ENCODE results near the gene C1orf115. TPM values are rescaled to one million over a fixed set of nuclear protein-coding genes. Genes with fewer than 3 reads are reported as not detected.
A peak's percentile ranks its signal among the peaks of the same experiment; 100 is the strongest.

The C1orf115 gene
- total RNA-seq, 1 donor from 2014 or later = 30.5 TPM

DNA sequence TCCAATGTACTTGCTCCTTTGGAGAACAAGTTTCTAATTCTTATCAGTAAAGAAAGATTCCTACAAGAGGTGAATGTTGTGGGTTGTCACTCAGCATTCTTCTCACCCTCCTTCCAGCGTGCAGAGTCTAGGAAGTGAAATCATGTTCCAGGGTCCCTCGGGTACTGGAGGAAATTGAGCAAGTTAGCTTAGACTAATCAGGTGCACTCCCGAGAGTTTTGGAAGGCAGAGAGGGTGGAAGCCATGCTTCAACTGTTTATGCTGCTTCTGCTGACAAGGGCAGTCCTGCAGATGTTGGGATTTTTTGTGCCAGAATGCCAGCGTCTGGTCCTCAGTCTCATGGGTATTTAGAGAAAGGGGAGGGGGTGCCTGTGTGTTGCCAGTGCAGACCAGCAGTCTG is 5.3 kb upstream of the C1orf115 start:
- Mint-ChIP-seq H3K4me3 (ENCODE audit: unreplicated experiment) (no peak overlapping the region), H3K27ac (ENCODE audit: unreplicated experiment) (peak overlapping the region; percentile 77), H3K36me3 (ENCODE audit: unreplicated experiment) (no peaks in the 10 kb centered on the region), H3K4me1 (ENCODE audit: low read depth, unreplicated experiment) (peaks cover 8% of the 10 kb centered on the region), H3K27me3 (ENCODE audit: unreplicated experiment) (no peaks in the 10 kb centered on the region), H3K9me3 (ENCODE audit: unreplicated experiment) (peaks cover 2% of the 10 kb centered on the region)
- TF ChIP-seq, protein P1, sequence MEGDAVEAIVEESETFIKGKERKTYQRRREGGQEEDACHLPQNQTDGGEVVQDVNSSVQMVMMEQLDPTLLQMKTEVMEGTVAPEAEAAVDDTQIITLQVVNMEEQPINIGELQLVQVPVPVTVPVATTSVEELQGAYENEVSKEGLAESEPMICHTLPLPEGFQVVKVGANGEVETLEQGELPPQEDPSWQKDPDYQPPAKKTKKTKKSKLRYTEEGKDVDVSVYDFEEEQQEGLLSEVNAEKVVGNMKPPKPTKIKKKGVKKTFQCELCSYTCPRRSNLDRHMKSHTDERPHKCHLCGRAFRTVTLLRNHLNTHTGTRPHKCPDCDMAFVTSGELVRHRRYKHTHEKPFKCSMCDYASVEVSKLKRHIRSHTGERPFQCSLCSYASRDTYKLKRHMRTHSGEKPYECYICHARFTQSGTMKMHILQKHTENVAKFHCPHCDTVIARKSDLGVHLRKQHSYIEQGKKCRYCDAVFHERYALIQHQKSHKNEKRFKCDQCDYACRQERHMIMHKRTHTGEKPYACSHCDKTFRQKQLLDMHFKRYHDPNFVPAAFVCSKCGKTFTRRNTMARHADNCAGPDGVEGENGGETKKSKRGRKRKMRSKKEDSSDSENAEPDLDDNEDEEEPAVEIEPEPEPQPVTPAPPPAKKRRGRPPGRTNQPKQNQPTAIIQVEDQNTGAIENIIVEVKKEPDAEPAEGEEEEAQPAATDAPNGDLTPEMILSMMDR (IDR thresholded peaks at IDR 0.05; ENCODE audit: partially characterized antibody, unreplicated experiment) = no peak
- DNase-seq = no peak

DNA sequence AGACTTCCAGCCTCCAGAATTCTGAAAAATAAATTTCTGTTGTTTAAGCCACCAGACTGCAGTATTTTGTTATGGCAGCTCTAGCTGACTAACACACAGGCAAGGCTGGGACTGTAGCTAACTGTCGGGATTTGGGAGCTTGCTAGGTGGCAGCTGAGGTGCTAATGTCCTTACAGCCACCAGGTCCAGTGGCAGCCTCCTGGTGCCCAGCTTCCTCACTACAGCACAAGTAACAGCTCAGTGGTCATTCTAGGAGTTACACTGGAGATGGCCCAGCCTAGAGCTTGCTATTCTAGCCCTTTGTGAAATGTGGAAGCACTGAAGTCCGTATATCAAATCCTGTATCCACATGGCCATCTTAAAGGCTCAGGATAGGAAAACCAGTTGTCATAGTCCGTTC is 4.3 kb upstream of the C1orf115 start:
- TF ChIP-seq, protein P1 (IDR thresholded peaks at IDR 0.05; ENCODE audit: partially characterized antibody, unreplicated experiment) = peak; percentile 10
- Mint-ChIP-seq H3K4me3 (ENCODE audit: unreplicated experiment) (no peak overlapping the region), H3K4me1 (ENCODE audit: low read depth, unreplicated experiment) (peaks cover 9% of the 10 kb centered on the region), H3K27me3 (ENCODE audit: unreplicated experiment) (no peaks in the 10 kb centered on the region), H3K36me3 (ENCODE audit: unreplicated experiment) (no peaks in the 10 kb centered on the region), H3K27ac (ENCODE audit: unreplicated experiment) (no peak overlapping the region), H3K9me3 (ENCODE audit: unreplicated experiment) (peaks cover 5% of the 10 kb centered on the region)
- no peak for DNase-seq

DNA sequence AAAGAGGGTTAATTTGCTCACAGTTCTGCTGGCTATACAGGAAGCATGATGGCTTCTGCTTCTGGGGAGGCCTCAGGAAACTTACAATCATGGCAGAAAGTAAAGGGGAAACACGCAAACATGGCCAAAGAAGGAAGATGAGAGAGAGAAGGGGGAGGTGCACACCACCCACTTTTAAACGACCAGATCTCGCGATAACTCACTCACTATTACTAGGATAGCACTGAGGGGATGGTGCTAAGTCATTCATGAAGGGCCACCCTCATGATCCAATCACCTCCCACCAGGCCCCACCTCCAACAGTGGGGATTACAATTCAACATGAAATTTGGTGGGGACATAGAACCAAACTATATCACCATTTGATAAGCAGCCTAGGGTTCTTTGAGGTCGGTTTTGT is 2.4 kb upstream of the C1orf115 start:
- H3K36me3 Mint-ChIP-seq (ENCODE audit: unreplicated experiment) = peaks cover 5% of the 10 kb centered on the region

DNA sequence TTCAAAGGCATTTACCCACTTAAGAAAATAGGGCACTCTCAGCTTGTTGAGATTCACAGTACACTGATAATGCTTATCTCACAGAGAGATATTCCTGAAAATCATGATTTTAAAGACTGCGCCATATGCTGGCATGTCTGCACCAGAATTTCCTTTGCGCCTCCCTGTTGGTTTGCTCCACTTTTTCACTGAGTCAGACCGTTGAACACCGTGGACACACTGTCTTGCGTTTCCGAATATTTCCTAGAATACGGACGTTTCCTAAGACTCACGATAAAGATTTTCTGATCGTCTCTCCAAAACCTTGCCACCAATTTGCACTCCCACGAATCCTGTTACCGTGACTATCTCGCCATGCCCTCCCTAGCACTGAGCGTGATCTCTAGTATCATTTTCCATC is 497 bp upstream of the C1orf115 start:
- no peaks in the 10 kb centered on the region for H3K27me3 Mint-ChIP-seq (ENCODE audit: unreplicated experiment)
- TF ChIP-seq, protein P1 (IDR thresholded peaks at IDR 0.05; ENCODE audit: partially characterized antibody, unreplicated experiment) = no peak
- no peak for DNase-seq
- H3K4me1 Mint-ChIP-seq (ENCODE audit: low read depth, unreplicated experiment) = peaks cover 19% of the 10 kb centered on the region
- peaks cover 5% of the 10 kb centered on the region for H3K36me3 Mint-ChIP-seq (ENCODE audit: unreplicated experiment)
- H3K4me3 Mint-ChIP-seq (ENCODE audit: unreplicated experiment) = peak overlapping the region; percentile 91
- H3K27ac Mint-ChIP-seq (ENCODE audit: unreplicated experiment) = peak overlapping the region; percentile 50
- peaks cover 7% of the 10 kb centered on the region for H3K9me3 Mint-ChIP-seq (ENCODE audit: unreplicated experiment)

More for the DNA sequence above, 2.4 kb upstream of the C1orf115 start:
- H3K27ac Mint-ChIP-seq (ENCODE audit: unreplicated experiment) = no peak overlapping the region
- DNase-seq = no peak
- peaks cover 7% of the 10 kb centered on the region for H3K9me3 Mint-ChIP-seq (ENCODE audit: unreplicated experiment)
- no peak overlapping the region for H3K4me3 Mint-ChIP-seq (ENCODE audit: unreplicated experiment)
- H3K4me1 Mint-ChIP-seq (ENCODE audit: low read depth, unreplicated experiment) = peaks cover 19% of the 10 kb centered on the region
- TF ChIP-seq, protein P1 (IDR thresholded peaks at IDR 0.05; ENCODE audit: partially characterized antibody, unreplicated experiment) = no peak
- no peaks in the 10 kb centered on the region for H3K27me3 Mint-ChIP-seq (ENCODE audit: unreplicated experiment)

DNA sequence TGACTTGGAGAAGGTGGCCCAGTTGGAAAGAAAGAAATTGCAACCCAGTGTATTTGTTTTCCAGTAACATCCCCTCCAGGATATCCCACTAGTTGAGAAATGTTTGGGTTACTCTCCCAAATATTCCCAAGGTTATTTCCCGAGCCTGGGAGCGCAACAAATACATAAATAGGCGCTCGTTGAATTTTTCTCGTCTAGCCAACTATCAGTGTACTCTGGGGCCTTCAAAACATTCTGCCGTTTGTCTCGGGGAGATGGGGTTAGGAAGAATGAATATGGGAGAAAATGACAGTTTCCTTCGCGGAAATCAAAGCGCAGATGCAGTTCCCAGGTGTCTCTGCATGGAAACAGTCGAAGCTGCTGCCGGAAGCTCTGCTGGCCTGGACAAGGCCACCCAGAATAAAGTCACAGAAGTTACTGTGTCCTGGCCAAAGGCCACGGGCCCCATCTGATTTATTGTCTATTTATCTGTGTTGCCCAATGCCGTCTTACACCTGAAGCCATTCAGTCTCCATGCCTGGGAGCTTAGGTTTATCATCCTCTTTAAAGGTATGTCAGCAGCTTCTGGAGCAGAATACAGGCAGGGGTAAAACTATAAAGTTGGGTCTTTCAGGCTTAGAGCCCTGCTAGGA is 1.0 kb downstream of the C1orf115 start:
- H3K9me3 Mint-ChIP-seq (ENCODE audit: unreplicated experiment) = peaks cover 7% of the 10 kb centered on the region
- TF ChIP-seq, protein P1 (IDR thresholded peaks at IDR 0.05; ENCODE audit: partially characterized antibody, unreplicated experiment) = no peak
- H3K4me1 Mint-ChIP-seq (ENCODE audit: low read depth, unreplicated experiment) = peaks cover 14% of the 10 kb centered on the region
- peak overlapping the region; percentile 88 for H3K4me3 Mint-ChIP-seq (ENCODE audit: unreplicated experiment)
- no peak for DNase-seq
- no peak overlapping the region for H3K27ac Mint-ChIP-seq (ENCODE audit: unreplicated experiment)
- H3K36me3 Mint-ChIP-seq (ENCODE audit: unreplicated experiment) = peaks cover 5% of the 10 kb centered on the region
- no peaks in the 10 kb centered on the region for H3K27me3 Mint-ChIP-seq (ENCODE audit: unreplicated experiment)
